Measurements from ENCODE around the gene ZNF318.
"Not testable (repeated sequence)": the region's sequence is repeated elsewhere in the genome, so short reads cannot be mapped to it uniquely, and the experiment has no call there.

The ZNF318 gene

GRCh38 chr6:43380858-43381257 is 11.4 kb upstream of the ZNF318 start:
- not testable (repeated sequence) for DNase-seq

- peak in 1 of 2 experiments; percentile 13 for DNase-seq
Measured at GRCh38 chr6:43378631-43379030, 9.2 kb upstream of the ZNF318 start.

- no peak for DNase-seq
Measured at GRCh38 chr6:43377710-43378229, 8.3 kb upstream of the ZNF318 start.

- DNase-seq: no peak
Measured at GRCh38 chr6:43376551-43376981, 7.1 kb upstream of the ZNF318 start.

GRCh38 chr6:43375693-43376092 is 6.2 kb upstream of the ZNF318 start:
- no peak for DNase-seq

GRCh38 chr6:43373252-43373875 is 3.9 kb upstream of the ZNF318 start:
- DNase-seq: no peak

- DNase-seq: not testable (repeated sequence)
Measured at GRCh38 chr6:43370003-43370580, 645 bp upstream of the ZNF318 start.

GRCh38 chr6:43368259-43369160 is 937 bp downstream of the ZNF318 start:
- DNase-seq: no peak

- no peak for DNase-seq
Measured at GRCh38 chr6:43367245-43367984, 2.0 kb downstream of the ZNF318 start.

GRCh38 chr6:43361269-43361668 is 8.2 kb downstream of the ZNF318 start:
- DNase-seq: no peak

- DNase-seq: no peak
Measured at GRCh38 chr6:43359831-43360230, 9.6 kb downstream of the ZNF318 start.

GRCh38 chr6:43359381-43359780 is 10.1 kb downstream of the ZNF318 start:
- DNase-seq: no peak

GRCh38 chr6:43355862-43356590 is 13.4 kb downstream of the ZNF318 start:
- DNase-seq: no peak

- DNase-seq: not testable (repeated sequence)
Measured at GRCh38 chr6:43351951-43352350, 17.5 kb downstream of the ZNF318 start.

- DNase-seq: no peak
Measured at GRCh38 chr6:43347444-43347843, 22.0 kb downstream of the ZNF318 start.

GRCh38 chr6:43347021-43347420 is 22.4 kb downstream of the ZNF318 start:
- DNase-seq: no peak

- DNase-seq: not testable (repeated sequence)
Measured at GRCh38 chr6:43346243-43346642, 23.2 kb downstream of the ZNF318 start.

GRCh38 chr6:43339168-43339567 is 30.3 kb downstream of the ZNF318 start:
- no peak for DNase-seq

- no peak for DNase-seq
Measured at GRCh38 chr6:43338243-43338642, 31.2 kb downstream of the ZNF318 start.

GRCh38 chr6:43336382-43336781 is 33.1 kb downstream of the ZNF318 start:
- DNase-seq: no peak

GRCh38 chr6:43335469-43335868 is 34.0 kb downstream of the ZNF318 start:
- DNase-seq: no peak

GRCh38 chr6:43334466-43335095 is 34.9 kb downstream of the ZNF318 start:
- DNase-seq: no peak
